Measurements from ENCODE around the gene NCMAP. TPM values are rescaled to one million over a fixed set of nuclear protein-coding genes. Genes with fewer than 3 reads are reported as not detected.

NCMAP gene
- polyA plus RNA-seq, 1 donor (not counting 4 experiments of a cell fraction or from before 2014, with no cell fraction given), result 0.05 TPM

DNA sequence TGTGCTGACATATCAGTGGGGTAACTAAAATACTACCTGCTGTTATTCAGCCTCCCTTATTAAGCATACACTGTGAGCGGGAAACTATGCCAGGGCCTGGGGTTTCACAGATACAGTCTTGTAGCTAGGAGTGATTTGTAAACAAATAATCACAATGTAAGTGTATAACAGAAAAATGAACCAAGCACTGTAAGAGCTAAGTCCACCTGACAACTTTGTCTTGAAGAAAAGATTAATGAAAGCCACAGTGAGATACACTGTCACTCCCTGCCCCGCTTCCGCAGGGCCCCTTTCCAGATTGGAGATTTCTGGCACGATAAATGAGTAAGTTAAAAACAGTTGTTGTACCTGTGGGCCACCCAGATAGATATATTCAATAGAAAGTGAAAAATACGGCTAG lies 48.5 kb upstream of the NCMAP start:
- no peak overlapping the region for H3K4me2 ChIP-seq (ENCODE audit: control insufficient read depth, extremely low read depth, insufficient read depth, low read depth, low read length)
- no peaks in the 10 kb centered on the region for H3K36me3 ChIP-seq (ENCODE audit: control insufficient read depth in 2 of 2, extremely low read depth in 1 of 2, insufficient read depth in 2 of 2, low read length in 2 of 2)
- dilution Hi-C loops (cut with MboI; ENCODE audit: extremely low pct_ligation_motif_present, low sequenced_read_pairs), result no loop called here
- H3K79me2 ChIP-seq (ENCODE audit: control insufficient read depth, insufficient read depth, low read length), result peaks cover 17% of the 10 kb centered on the region
- TF ChIP-seq, protein P1, sequence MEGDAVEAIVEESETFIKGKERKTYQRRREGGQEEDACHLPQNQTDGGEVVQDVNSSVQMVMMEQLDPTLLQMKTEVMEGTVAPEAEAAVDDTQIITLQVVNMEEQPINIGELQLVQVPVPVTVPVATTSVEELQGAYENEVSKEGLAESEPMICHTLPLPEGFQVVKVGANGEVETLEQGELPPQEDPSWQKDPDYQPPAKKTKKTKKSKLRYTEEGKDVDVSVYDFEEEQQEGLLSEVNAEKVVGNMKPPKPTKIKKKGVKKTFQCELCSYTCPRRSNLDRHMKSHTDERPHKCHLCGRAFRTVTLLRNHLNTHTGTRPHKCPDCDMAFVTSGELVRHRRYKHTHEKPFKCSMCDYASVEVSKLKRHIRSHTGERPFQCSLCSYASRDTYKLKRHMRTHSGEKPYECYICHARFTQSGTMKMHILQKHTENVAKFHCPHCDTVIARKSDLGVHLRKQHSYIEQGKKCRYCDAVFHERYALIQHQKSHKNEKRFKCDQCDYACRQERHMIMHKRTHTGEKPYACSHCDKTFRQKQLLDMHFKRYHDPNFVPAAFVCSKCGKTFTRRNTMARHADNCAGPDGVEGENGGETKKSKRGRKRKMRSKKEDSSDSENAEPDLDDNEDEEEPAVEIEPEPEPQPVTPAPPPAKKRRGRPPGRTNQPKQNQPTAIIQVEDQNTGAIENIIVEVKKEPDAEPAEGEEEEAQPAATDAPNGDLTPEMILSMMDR (optimal IDR thresholded peaks at IDR 0.05 in 1 of 3, IDR thresholded peaks at IDR 0.05 in 1 of 3, conservative IDR thresholded peaks at IDR 0.05 in 1 of 3; ENCODE audit: extremely low read depth in 1 of 3, insufficient read depth in 2 of 3, low read length in 3 of 3), result no peak
- no peak for TF ChIP-seq EZH2 (IDR thresholded peaks at IDR 0.05; ENCODE audit: low read length)
- H3K9ac ChIP-seq (ENCODE audit: control insufficient read depth, extremely low read depth, insufficient read depth, low read length), result no peak overlapping the region
- H3K9me3 ChIP-seq (ENCODE audit: control insufficient read depth, low read depth, low read length), result no peaks in the 10 kb centered on the region
- H3K4me1 ChIP-seq (ENCODE audit: control insufficient read depth, extremely low read depth, insufficient read depth, low read length), result peaks cover 8% of the 10 kb centered on the region
- no peak overlapping the region for H3K27ac ChIP-seq (ENCODE audit: control insufficient read depth, insufficient read depth, low read length)
- H4K20me1 ChIP-seq (ENCODE audit: control insufficient read depth, extremely low read depth, insufficient read depth, low read length), result no peaks in the 10 kb centered on the region
- no peak overlapping the region for H3K4me3 ChIP-seq (ENCODE audit: control insufficient read depth in 2 of 3, extremely low read depth in 1 of 3, insufficient read depth in 2 of 3, low read depth in 1 of 3, low read length in 3 of 3)
- no peak for DNase-seq (ENCODE audit: low read depth, low spot score)
- no peaks in the 10 kb centered on the region for H3K27me3 ChIP-seq (ENCODE audit: control insufficient read depth, extremely low read depth, insufficient read depth, low read length)
- no peak for FAIRE-seq
- no peak overlapping the region for H2AFZ ChIP-seq (ENCODE audit: control insufficient read depth, low read length)
- no peaks in the 10 kb centered on the region for H3K9me1 ChIP-seq (ENCODE audit: control insufficient read depth, extremely low read depth, insufficient read depth, low read length)

DNA sequence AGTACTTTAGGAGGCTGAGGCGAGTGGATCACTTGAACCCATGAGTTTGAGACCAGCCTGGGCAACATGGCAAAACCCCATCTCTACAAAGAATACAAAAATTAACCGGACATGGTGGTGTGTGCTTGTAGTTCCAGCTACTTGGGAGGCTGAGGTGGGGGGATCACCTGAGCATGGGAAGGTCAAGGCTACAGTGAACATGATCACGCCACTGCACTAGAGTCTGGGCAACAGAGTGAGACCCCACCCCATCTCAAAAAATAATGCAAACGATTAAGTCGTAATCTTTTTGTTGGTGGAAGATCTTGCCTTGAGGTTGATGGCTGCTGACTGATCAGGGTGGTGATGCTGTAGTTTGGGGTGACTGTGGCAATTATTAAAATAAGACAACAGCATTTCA lies 47.0 kb upstream of the NCMAP start:
- TF ChIP-seq, protein P1 (optimal IDR thresholded peaks at IDR 0.05 in 1 of 3, IDR thresholded peaks at IDR 0.05 in 1 of 3, conservative IDR thresholded peaks at IDR 0.05 in 1 of 3; ENCODE audit: extremely low read depth in 1 of 3, insufficient read depth in 2 of 3, low read length in 3 of 3), result no peak
- no peak for TF ChIP-seq EZH2 (IDR thresholded peaks at IDR 0.05; ENCODE audit: low read length)
- Histone ChIP-seq H3K4me3 (ENCODE audit: control insufficient read depth in 2 of 3, extremely low read depth in 1 of 3, insufficient read depth in 2 of 3, low read depth in 1 of 3, low read length in 3 of 3) (no peak overlapping the region), H3K4me1 (ENCODE audit: control insufficient read depth, extremely low read depth, insufficient read depth, low read length) (peaks cover 4% of the 10 kb centered on the region), H3K27me3 (ENCODE audit: control insufficient read depth, extremely low read depth, insufficient read depth, low read length) (no peaks in the 10 kb centered on the region), H3K4me2 (ENCODE audit: control insufficient read depth, extremely low read depth, insufficient read depth, low read depth, low read length) (no peak overlapping the region), H2AFZ (ENCODE audit: control insufficient read depth, low read length) (no peak overlapping the region), H3K36me3 (ENCODE audit: control insufficient read depth in 2 of 2, extremely low read depth in 1 of 2, insufficient read depth in 2 of 2, low read length in 2 of 2) (no peaks in the 10 kb centered on the region), H3K9me3 (ENCODE audit: control insufficient read depth, low read depth, low read length) (no peaks in the 10 kb centered on the region), H4K20me1 (ENCODE audit: control insufficient read depth, extremely low read depth, insufficient read depth, low read length) (no peaks in the 10 kb centered on the region), H3K9ac (ENCODE audit: control insufficient read depth, extremely low read depth, insufficient read depth, low read length) (no peak overlapping the region), H3K79me2 (ENCODE audit: control insufficient read depth, insufficient read depth, low read length) (peaks cover 19% of the 10 kb centered on the region), H3K27ac (ENCODE audit: control insufficient read depth, insufficient read depth, low read length) (no peak overlapping the region), H3K9me1 (ENCODE audit: control insufficient read depth, extremely low read depth, insufficient read depth, low read length) (no peaks in the 10 kb centered on the region)
- dilution Hi-C loops (cut with MboI; ENCODE audit: extremely low pct_ligation_motif_present, low sequenced_read_pairs), result no loop called here
- no peak for DNase-seq (ENCODE audit: low read depth, low spot score)
- no peak for FAIRE-seq

Measured in keratinocyte (primary cell).